K562 (cell line): ENCODE results near the gene KLHDC7A. TPM values are rescaled to one million over a fixed set of nuclear protein-coding genes. Genes with fewer than 3 reads are reported as not detected.

Experiments used
- CTCFL ChIP-seq: IDR thresholded peaks from 2 replicates; pipeline ENCODE4 v1.6.1; 2011; ENCODE audit warnings: borderline replicate concordance, low read depth, mild to moderate bottlenecking, moderate library complexity, low read length; ENCODE audit not compliant: insufficient read depth, poor library complexity, severe bottlenecking
- ELF2 ChIP-seq: fragments of 250-450 bp; sonication (Bioruptor Pico); IDR thresholded peaks from 2 replicates; pipeline ENCODE4 v1.5.0; 2021; ENCODE audit warnings: mild to moderate bottlenecking
- ESRRA ChIP-seq: fragments of 450-650 bp; IDR thresholded peaks from 2 replicates; pipeline ENCODE4 v1.6.1; 2014; ENCODE audit warnings: low read depth, mild to moderate bottlenecking, moderate library complexity, borderline replicate concordance
- GABPA ChIP-seq: fragments of 200-800 bp; sonication (Bioruptor generic); conservative IDR thresholded peaks from 2 replicates; pipeline ENCODE4 v1.6.1; 2016; ENCODE audit warnings: low read depth, missing genetic modification characterization, missing compliant biosample characterization
- HBP1 ChIP-seq: fragments of 450-650 bp; formaldehyde crosslinking; IDR thresholded peaks from 2 replicates; pipeline ENCODE4 v1.4.0; 2022; ENCODE audit warnings: missing genetic modification characterization
- NCOA6 ChIP-seq: fragments of 450-650 bp; IDR thresholded peaks from 2 replicates; pipeline ENCODE4 v1.6.1; 2017; ENCODE audit warnings: mild to moderate bottlenecking
- NR2C2 ChIP-seq, 2 experiments: fragments of 200-800 bp in 1 of 2; sonication (Bioruptor generic) in 1 of 2; sonication (generic) in 1 of 2; formaldehyde crosslinking in 1 of 2; IDR thresholded peaks; 2 replicates each; pipeline versions ENCODE4 v1.6.1 to v1.8.0; 2016 to 2022; ENCODE audit warnings: mild to moderate bottlenecking in 1 of 2, missing compliant biosample characterization in 1 of 2, missing genetic modification characterization in 1 of 2, missing genetic modification reagents in 1 of 2
- RREB1 ChIP-seq: fragments of 250-450 bp; sonication (Bioruptor Pico); IDR thresholded peaks from 2 replicates; pipeline ENCODE4 v1.4.0; 2020
- ZNF124 ChIP-seq: sonication (generic); formaldehyde crosslinking; IDR thresholded peaks from 2 replicates; pipeline ENCODE4 v1.8.1; 2022; ENCODE audit warnings: missing genetic modification reagents
- polyA plus RNA-seq, 8 experiments: library from polyadenylated mRNA; depleted of rRNA in 4 of 8; stranded (reverse) in 5 of 8; unstranded in 3 of 8; fragments of >200 nt; fragmentation: Nextera tagmentation in 2 of 8; fragmentation: Illumina TruSeq in 1 of 8; extraction: Ambion mirVana in 2 of 8; extraction: Trizol in 1 of 8; gene quantifications; 2 replicates each; pipeline versions ENCODE4 v1.2.1 to v1.2.3, GENCODE V29; 2011 to 2014; ENCODE audit warnings: inconsistent platforms in 1 of 8, missing spikeins in 1 of 8
- total RNA-seq, 7 experiments: library from RNA; depleted of rRNA in 6 of 7; stranded (reverse); fragments of >200 nt in 6 of 7; fragmentation: Illumina TruSeq in 2 of 7; extraction: Trizol in 2 of 7; gene quantifications; 2 replicates each; pipeline versions ENCODE4 v1.2.1 to v1.2.3, GENCODE V29; 2011 to 2021; ENCODE audit warnings: low replicate concordance in 1 of 7
- TF ChIP-seq, protein P1 (sequence below): sonication (generic); formaldehyde crosslinking; IDR thresholded peaks from 2 replicates; pipeline ENCODE4 v1.8.0; 2022; ENCODE audit warnings: missing genetic modification reagents, mild to moderate bottlenecking, borderline replicate concordance
- TF ChIP-seq, protein P2 (sequence below): fragments of 250-450 bp; sonication (Bioruptor Pico); IDR thresholded peaks from 2 replicates; pipeline ENCODE4 v1.4.0; 2020

KLHDC7A gene
- total and polyA plus RNA-seq, 9 of the 15 experiments (the other 6 are each of a cell fraction or from before 2014, with no cell fraction given): 0.01 to 0.02 (median 0.01) TPM; not detected in 6

DNA sequence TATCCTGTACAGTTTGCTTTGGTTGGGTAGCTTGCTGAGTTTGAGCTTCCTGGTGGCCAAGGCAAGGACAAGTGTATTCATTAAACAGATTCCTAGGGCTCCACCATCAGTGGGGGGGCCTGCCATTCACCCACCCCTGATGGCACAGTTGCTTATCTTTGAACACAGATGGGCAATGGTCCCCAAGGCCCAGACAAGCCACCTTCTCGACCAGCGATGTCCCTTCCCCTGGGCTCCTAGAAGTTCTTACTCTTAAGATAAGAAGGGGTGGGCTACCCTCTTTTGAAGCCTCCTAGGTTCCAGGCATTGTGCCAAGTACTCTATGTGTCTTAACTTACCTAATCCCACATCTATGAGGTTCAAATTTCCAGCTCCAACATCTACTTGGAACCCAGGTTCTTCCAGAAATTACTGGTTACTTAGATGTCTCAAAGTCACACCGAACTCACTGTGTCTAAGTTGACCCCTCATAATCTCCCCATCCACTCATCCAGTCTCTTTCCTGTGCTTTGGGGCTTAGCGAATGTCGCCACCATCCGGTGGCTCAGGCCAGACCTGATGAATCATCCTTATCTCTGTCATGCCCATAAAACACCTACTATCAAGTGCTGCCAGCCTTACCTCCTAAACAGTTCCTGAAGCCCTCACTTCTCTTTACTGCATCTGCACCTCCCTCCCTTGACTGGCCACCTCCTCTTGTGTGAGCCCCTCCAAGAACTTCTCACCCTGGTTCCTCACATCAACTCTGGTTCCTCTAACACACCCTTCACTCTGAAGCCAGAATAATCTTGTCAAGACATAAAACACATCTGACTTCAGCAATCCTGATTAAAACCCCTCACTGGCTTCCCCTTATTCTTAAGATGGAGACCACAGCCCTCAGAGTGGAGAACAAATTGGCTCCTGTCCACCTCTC is 50.1 kb downstream of the KLHDC7A start (continued):
- TF ChIP-seq NR2C2 (CRISPR knock-in tag; IDR thresholded peaks at IDR 0.05): no peak
- 0 out of 2 replicates have a peak, but pooled peaks have one; percentile 24 for TF ChIP-seq NR2C2 (tag; IDR thresholded peaks at IDR 0.05)
- 0 out of 2 replicates have a peak, but pooled peaks have one; percentile 18 for TF ChIP-seq ESRRA
- no peak for TF ChIP-seq NCOA6
- TF ChIP-seq, protein P1, sequence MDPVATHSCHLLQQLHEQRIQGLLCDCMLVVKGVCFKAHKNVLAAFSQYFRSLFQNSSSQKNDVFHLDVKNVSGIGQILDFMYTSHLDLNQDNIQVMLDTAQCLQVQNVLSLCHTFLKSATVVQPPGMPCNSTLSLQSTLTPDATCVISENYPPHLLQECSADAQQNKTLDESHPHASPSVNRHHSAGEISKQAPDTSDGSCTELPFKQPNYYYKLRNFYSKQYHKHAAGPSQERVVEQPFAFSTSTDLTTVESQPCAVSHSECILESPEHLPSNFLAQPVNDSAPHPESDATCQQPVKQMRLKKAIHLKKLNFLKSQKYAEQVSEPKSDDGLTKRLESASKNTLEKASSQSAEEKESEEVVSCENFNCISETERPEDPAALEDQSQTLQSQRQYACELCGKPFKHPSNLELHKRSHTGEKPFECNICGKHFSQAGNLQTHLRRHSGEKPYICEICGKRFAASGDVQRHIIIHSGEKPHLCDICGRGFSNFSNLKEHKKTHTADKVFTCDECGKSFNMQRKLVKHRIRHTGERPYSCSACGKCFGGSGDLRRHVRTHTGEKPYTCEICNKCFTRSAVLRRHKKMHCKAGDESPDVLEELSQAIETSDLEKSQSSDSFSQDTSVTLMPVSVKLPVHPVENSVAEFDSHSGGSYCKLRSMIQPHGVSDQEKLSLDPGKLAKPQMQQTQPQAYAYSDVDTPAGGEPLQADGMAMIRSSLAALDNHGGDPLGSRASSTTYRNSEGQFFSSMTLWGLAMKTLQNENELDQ (CRISPR knock-in tag): no peak
- no peak for TF ChIP-seq RREB1 (CRISPR knock-in tag)
- no peak for TF ChIP-seq ZNF124 (CRISPR knock-in tag)
- TF ChIP-seq ELF2 (CRISPR knock-in tag): no peak
- TF ChIP-seq, protein P2, sequence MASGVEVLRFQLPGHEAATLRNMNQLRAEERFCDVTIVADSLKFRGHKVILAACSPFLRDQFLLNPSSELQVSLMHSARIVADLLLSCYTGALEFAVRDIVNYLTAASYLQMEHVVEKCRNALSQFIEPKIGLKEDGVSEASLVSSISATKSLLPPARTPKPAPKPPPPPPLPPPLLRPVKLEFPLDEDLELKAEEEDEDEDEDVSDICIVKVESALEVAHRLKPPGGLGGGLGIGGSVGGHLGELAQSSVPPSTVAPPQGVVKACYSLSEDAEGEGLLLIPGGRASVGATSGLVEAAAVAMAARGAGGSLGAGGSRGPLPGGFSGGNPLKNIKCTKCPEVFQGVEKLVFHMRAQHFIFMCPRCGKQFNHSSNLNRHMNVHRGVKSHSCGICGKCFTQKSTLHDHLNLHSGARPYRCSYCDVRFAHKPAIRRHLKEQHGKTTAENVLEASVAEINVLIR (CRISPR knock-in tag): no peak
- TF ChIP-seq HBP1: peak; percentile 14; the same call in 1 of the 2 replicates
- TF ChIP-seq GABPA (tag): 0 out of 2 replicates have a peak, but pooled peaks have one; percentile 10
- no peak for TF ChIP-seq CTCFL
